Karpas-422 (cell line): ENCODE data around the gene SNED1. TPM values are rescaled to one million over a fixed set of nuclear protein-coding genes. Genes with fewer than 3 reads are reported as not detected.

Experiments
- DNase-seq: peaks from one replicate; pipeline ENCODE4 v3.0.0-alpha.2; 2015
- H2AFZ ChIP-seq: fragments of 200-600 bp; sonication (generic); 2 replicates; pipeline ENCODE4 v1.6.1; 2014; ENCODE audit warnings: antibody characterized with exemption, low read length, mixed read lengths
- H3K27ac ChIP-seq: fragments of 200-600 bp; sonication (generic); 2 replicates; pipeline ENCODE4 v1.5.1; 2014; ENCODE audit warnings: mild to moderate bottlenecking, low read length, moderate library complexity
- H3K27me3 ChIP-seq: fragments of 200-600 bp; sonication (generic); 2 replicates; pipeline ENCODE4 v1.6.1; 2014; ENCODE audit warnings: low read length, mixed read lengths
- H3K36me3 ChIP-seq: fragments of 200-600 bp; sonication (generic); 2 replicates; pipeline ENCODE4 v1.6.1; 2014; ENCODE audit warnings: low read length, mixed read lengths; ENCODE audit not compliant: insufficient read depth
- H3K4me1 ChIP-seq: fragments of 200-600 bp; sonication (generic); 2 replicates; pipeline ENCODE4 v1.6.1; 2014; ENCODE audit warnings: mild to moderate bottlenecking, low read length, mixed read lengths
- H3K4me2 ChIP-seq: fragments of 200-600 bp; sonication (generic); 2 replicates; pipeline ENCODE4 v1.6.1; 2014; ENCODE audit warnings: low read length, low read depth, mild to moderate bottlenecking; ENCODE audit not compliant: poor library complexity, severe bottlenecking
- H3K4me3 ChIP-seq: fragments of 200-600 bp; sonication (generic); 2 replicates; pipeline ENCODE4 v1.5.1; 2014; ENCODE audit warnings: mild to moderate bottlenecking, antibody characterized with exemption, low read length, mixed read lengths
- H3K79me2 ChIP-seq: fragments of 200-600 bp; sonication (generic); 2 replicates; pipeline ENCODE4 v1.6.1; 2014; ENCODE audit warnings: mild to moderate bottlenecking, low read length, mixed read lengths
- H3K9ac ChIP-seq: fragments of 200-600 bp; sonication (generic); 2 replicates; pipeline ENCODE4 v1.6.0; 2014; ENCODE audit warnings: low read length
- H3K9me2 ChIP-seq: fragments of 200-600 bp; sonication (generic), shearing (Covaris generic); replicated peaks from 2 replicates; pipeline ENCODE4 v1.6.0; 2014; ENCODE audit warnings: mild to moderate bottlenecking, low read length, moderate library complexity; ENCODE audit not compliant: insufficient read depth
- H3K9me3 ChIP-seq: fragments of 300-700, 200-600 bp; sonication (generic); 2 replicates; pipeline ENCODE4 v1.6.1; 2014; ENCODE audit warnings: low read length, mixed read lengths
- H4K20me1 ChIP-seq: fragments of 200-600 bp; sonication (generic); 2 replicates; pipeline ENCODE4 v1.6.1; 2014; ENCODE audit warnings: mild to moderate bottlenecking, antibody characterized with exemption, low read length, low read depth; ENCODE audit not compliant: insufficient read depth
- total RNA-seq: library from RNA; depleted of rRNA; stranded (reverse); fragments of >200 nt; shearing (Covaris generic); gene quantifications from 2 replicates; pipeline ENCODE4 v1.2.3, GENCODE V29; 2014; ENCODE audit warnings: low replicate concordance

The SNED1 gene
- total RNA-seq, 1 experiment from 2014 or later = 1.9 TPM

DNA sequence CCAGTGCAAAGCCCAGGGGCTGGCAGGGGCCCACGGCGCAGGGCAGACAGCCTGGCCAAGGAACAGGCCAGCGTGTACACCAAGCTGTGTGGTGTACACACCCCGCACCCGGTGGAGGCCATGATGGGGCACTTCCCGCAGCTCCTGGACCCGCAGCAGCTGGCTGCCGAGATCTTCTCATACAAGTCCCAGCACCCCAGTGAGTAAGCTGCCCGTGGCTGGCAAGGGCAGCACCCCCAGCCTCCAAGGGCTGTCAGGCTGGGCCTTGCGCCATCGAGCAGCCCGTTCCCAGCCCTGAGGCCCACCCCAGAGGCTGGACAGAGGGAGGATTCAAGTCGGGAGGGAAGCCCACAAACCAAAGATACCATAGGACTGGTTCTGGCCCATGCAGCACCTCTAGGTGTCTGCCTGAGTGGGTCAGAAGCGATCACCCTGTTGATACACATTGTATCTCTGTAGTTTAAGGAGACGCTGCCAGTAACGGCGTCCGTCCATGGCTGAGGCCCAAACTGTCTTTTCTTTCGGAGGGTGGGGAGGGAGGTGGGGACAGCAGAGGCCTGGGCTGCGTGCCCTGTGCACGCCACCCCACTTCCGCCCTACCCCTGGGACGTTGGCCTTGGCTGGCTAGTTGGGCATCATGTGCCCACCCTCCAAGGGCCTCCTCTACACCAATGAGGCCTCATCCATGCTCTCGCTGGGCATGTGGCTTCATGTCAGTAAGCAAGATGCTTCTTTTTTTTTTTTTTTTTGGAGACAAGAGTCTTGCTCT lies 120.5 kb downstream of the SNED1 start:
- Histone ChIP-seq H4K20me1 (no peaks in the 10 kb centered on the region), H3K4me3 (no peak overlapping the region), H3K9me3 (no peaks in the 10 kb centered on the region), H3K9me2 (no peaks in the 10 kb centered on the region), H3K27ac (no peak overlapping the region), H3K4me2 (no peak overlapping the region), H3K79me2 (peaks cover 6% of the 10 kb centered on the region; the same call in 1 of the 2 replicates), H3K36me3 (peaks cover 27% of the 10 kb centered on the region), H3K9ac (no peak overlapping the region), H3K27me3 (no peaks in the 10 kb centered on the region), H3K4me1 (no peaks in the 10 kb centered on the region), H2AFZ (no peak overlapping the region)
- no peak for DNase-seq

DNA sequence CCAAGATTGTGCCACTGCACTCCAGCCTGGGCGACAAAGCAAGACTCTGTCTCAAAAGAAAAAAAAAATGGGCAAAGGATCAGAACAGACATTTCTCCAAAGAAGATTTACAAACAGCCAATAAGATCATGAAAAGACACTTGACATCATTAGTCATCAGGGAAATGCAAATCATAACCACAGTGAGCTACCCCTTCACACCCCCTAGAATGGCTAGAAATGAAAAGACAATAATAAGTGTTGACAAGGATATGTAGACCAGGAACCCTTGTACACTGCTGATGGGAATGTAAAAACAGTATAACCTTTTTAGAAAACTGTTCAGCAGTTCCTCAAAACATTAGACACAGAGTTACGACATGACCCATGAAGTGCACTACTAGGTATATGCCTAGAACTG lies 122.0 kb downstream of the SNED1 start:
- no peak overlapping the region for H3K4me2 ChIP-seq
- H3K27me3 ChIP-seq = no peaks in the 10 kb centered on the region
- no peak overlapping the region for H3K9ac ChIP-seq
- H2AFZ ChIP-seq = no peak overlapping the region
- H3K9me3 ChIP-seq = no peaks in the 10 kb centered on the region
- H3K9me2 ChIP-seq = no peaks in the 10 kb centered on the region
- H4K20me1 ChIP-seq = no peaks in the 10 kb centered on the region
- H3K4me1 ChIP-seq = no peaks in the 10 kb centered on the region
- no peak overlapping the region for H3K4me3 ChIP-seq
- peaks cover 6% of the 10 kb centered on the region for H3K79me2 ChIP-seq
- peaks cover 24% of the 10 kb centered on the region for H3K36me3 ChIP-seq
- DNase-seq = peak; percentile 45
- no peak overlapping the region for H3K27ac ChIP-seq

DNA sequence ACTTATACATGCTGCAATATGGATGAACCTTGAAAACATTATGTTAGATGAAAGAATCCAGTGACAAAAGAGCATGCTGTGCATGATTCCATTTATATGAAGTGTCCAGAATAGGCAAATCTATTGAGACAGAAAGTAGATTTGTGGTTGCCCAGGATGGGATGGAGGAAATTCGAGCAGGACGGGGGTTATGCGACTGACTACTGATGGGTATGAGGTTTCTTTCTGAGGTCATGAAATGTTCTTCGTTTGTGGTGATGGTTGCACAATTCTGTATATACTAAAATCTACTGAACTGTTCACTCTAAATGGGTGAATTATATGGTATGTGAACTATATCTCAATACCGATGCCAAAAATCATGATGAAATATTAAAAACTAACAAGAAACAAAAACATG lies 122.6 kb downstream of the SNED1 start:
- no peak overlapping the region for H3K4me2 ChIP-seq
- H3K36me3 ChIP-seq = peaks cover 24% of the 10 kb centered on the region
- H3K4me3 ChIP-seq = no peak overlapping the region
- H4K20me1 ChIP-seq = no peaks in the 10 kb centered on the region
- no peaks in the 10 kb centered on the region for H3K4me1 ChIP-seq
- no peak overlapping the region for H3K27ac ChIP-seq
- no peak for DNase-seq
- no peak overlapping the region for H3K9ac ChIP-seq
- H3K79me2 ChIP-seq = peaks cover 6% of the 10 kb centered on the region
- no peaks in the 10 kb centered on the region for H3K9me3 ChIP-seq
- no peaks in the 10 kb centered on the region for H3K27me3 ChIP-seq
- H2AFZ ChIP-seq = no peak overlapping the region
- H3K9me2 ChIP-seq = no peaks in the 10 kb centered on the region

DNA sequence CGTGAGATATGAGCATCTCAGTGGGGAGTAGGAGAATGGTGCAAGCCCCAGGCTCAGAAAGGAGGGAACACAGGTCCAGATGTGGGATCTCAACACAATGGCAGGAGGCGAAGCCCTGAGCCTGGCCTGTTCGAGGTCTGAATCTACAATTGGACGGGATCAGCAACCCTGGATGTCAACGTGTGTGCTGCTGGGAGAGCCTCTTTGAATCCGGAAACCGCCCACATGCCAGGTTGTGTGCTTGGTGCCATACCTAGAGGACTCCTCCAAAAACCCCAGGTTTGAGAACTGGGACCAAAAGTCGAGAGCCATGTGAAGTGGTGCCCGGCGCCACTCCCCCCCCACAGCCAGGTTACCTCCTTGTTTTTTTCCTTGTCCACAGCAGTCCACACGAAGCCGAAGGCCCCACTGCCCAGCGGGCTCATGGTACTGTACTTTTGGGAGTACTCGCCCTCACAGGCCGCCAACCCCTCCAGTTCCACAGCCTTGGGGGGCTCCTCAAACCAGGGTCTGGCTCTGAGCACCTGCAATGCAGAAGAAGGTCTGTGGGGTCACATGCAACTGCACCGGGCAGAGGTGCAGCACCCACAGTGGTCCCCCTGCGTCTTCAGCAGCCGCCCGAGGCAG lies 124.1 kb downstream of the SNED1 start:
- Histone ChIP-seq H3K79me2 (peaks cover 6% of the 10 kb centered on the region), H4K20me1 (no peaks in the 10 kb centered on the region), H3K4me1 (no peaks in the 10 kb centered on the region), H3K36me3 (peaks cover 19% of the 10 kb centered on the region), H3K4me2 (no peak overlapping the region), H3K9me3 (no peaks in the 10 kb centered on the region), H2AFZ (no peak overlapping the region), H3K9me2 (no peaks in the 10 kb centered on the region), H3K27me3 (no peaks in the 10 kb centered on the region), H3K4me3 (no peak overlapping the region), H3K9ac (no peak overlapping the region), H3K27ac (no peak overlapping the region)
- DNase-seq = no peak

GRCh38 chr2:241123816-241124536 lies 125.6 kb downstream of the SNED1 start:
- Histone ChIP-seq H3K9ac (no peak overlapping the region), H3K27me3 (no peaks in the 10 kb centered on the region), H2AFZ (no peak overlapping the region), H3K4me3 (no peak overlapping the region), H3K36me3 (peaks cover 19% of the 10 kb centered on the region), H3K9me3 (no peaks in the 10 kb centered on the region), H4K20me1 (no peaks in the 10 kb centered on the region), H3K9me2 (no peaks in the 10 kb centered on the region), H3K27ac (no peak overlapping the region), H3K79me2 (peaks cover 6% of the 10 kb centered on the region), H3K4me2 (no peak overlapping the region), H3K4me1 (no peaks in the 10 kb centered on the region)
- DNase-seq = no peak

GRCh38 chr2:241125626-241126025 lies 127.2 kb downstream of the SNED1 start:
- H3K27ac ChIP-seq = no peak overlapping the region
- H3K4me1 ChIP-seq = no peaks in the 10 kb centered on the region
- no peak overlapping the region for H3K9ac ChIP-seq
- peaks cover 16% of the 10 kb centered on the region for H3K36me3 ChIP-seq
- H3K9me3 ChIP-seq = no peaks in the 10 kb centered on the region
- H3K4me2 ChIP-seq = no peak overlapping the region
- no peaks in the 10 kb centered on the region for H4K20me1 ChIP-seq
- DNase-seq = no peak
- peaks cover 5% of the 10 kb centered on the region for H3K79me2 ChIP-seq
- H3K9me2 ChIP-seq = no peaks in the 10 kb centered on the region
- no peak overlapping the region for H3K4me3 ChIP-seq
- no peaks in the 10 kb centered on the region for H3K27me3 ChIP-seq
- no peak overlapping the region for H2AFZ ChIP-seq

DNA sequence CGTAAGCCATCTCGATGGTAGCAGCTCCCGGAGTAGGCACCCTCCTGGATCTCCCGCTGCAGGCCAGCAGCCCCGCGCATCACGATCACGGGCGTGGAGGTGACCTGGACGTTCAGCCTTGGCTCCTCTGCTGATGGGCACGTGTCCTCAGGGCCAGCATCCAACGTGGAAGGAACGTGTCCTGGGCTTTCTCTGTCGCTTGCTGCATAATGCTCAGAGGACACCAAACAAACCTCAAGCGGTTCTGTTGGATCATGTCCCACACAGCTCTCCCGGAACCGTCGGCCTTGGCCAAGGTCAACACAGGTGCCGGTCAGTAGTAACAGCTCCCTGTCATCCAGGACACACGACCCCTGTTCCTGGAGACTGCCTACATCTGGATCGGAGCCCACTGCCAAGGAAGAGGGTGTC lies 127.8 kb downstream of the SNED1 start:
- Histone ChIP-seq H3K4me3 (no peak overlapping the region), H3K27ac (no peak overlapping the region), H3K4me1 (no peaks in the 10 kb centered on the region), H3K9me3 (no peaks in the 10 kb centered on the region), H3K4me2 (no peak overlapping the region), H3K9me2 (no peaks in the 10 kb centered on the region), H3K36me3 (peaks cover 11% of the 10 kb centered on the region; the same call in 1 of the 2 replicates), H4K20me1 (no peaks in the 10 kb centered on the region), H3K9ac (no peak overlapping the region), H2AFZ (no peak overlapping the region), H3K27me3 (no peaks in the 10 kb centered on the region), H3K79me2 (no peaks in the 10 kb centered on the region; the same call in 1 of the 2 replicates)
- DNase-seq = no peak

DNA sequence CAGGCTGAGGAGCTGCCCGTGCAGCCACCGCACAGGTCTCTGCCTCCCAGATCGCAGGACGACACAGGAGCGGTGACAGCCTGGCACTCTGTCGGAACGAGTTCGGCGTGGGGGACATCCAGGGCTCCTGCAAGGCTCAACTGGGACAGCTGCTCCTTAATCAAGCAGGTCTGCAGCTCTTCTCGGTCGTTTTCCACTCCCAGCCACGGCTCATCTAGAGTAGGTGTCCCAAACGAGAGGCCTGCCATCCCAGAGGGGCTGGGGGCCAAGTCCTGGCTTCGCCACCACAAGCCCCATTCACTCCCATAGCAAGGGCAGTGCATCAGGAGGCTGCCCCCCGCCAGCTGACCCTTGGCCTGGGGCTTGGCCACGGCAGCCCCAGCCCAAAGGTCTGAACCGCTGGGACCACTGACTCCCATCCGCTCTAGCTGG lies 128.4 kb downstream of the SNED1 start:
- no peaks in the 10 kb centered on the region for H3K4me1 ChIP-seq
- no peak overlapping the region for H3K9ac ChIP-seq
- H3K9me3 ChIP-seq = no peaks in the 10 kb centered on the region
- H3K4me2 ChIP-seq = no peak overlapping the region
- H3K4me3 ChIP-seq = no peak overlapping the region
- H3K27ac ChIP-seq = no peak overlapping the region
- no peaks in the 10 kb centered on the region for H4K20me1 ChIP-seq
- H3K79me2 ChIP-seq = no peaks in the 10 kb centered on the region; the same call in 1 of the 2 replicates
- H3K27me3 ChIP-seq = no peaks in the 10 kb centered on the region
- no peaks in the 10 kb centered on the region for H3K9me2 ChIP-seq
- H2AFZ ChIP-seq = no peak overlapping the region
- DNase-seq = no peak
- H3K36me3 ChIP-seq = peaks cover 5% of the 10 kb centered on the region; the same call in 1 of the 2 replicates
